Fibroblast of villous mesenchyme (primary cell): Measurements from ENCODE around the gene DOK5. TPM values are rescaled to one million over a fixed set of nuclear protein-coding genes. Genes with fewer than 3 reads are reported as not detected.

ENCODE experiments used
- DNase-seq: peaks from one replicate; pipeline ENCODE4 v3.0.0-alpha.2; 2010; ENCODE audit warnings: low read depth
- H3K4me3 ChIP-seq: 2 replicates; pipeline ENCODE4 v1.5.1; 2011; ENCODE audit warnings: low read depth, mild to moderate bottlenecking, low read length
- CTCF ChIP-seq: IDR thresholded peaks from 2 replicates; pipeline ENCODE4 v1.5.1; 2012; ENCODE audit warnings: low read depth, mild to moderate bottlenecking, low read length; ENCODE audit not compliant: insufficient read depth
- total RNA-seq: library from RNA; depleted of rRNA; stranded (reverse); fragments of >200 nt; gene quantifications from 2 replicates; pipeline ENCODE4 v1.2.3, GENCODE V29; 2012

DOK5 gene
- total RNA-seq, 1 donor, result under 0.01 TPM

GRCh38 chr20:54524849-54525248 is 49.5 kb downstream of the DOK5 start:
- DNase-seq, result no peak
- H3K4me3 ChIP-seq, result no peak overlapping the region
- TF ChIP-seq CTCF, result no peak

GRCh38 chr20:54525916-54526590 is 50.7 kb downstream of the DOK5 start:
- no peak overlapping the region for H3K4me3 ChIP-seq
- DNase-seq, result no peak
- TF ChIP-seq CTCF, result no peak

DNA sequence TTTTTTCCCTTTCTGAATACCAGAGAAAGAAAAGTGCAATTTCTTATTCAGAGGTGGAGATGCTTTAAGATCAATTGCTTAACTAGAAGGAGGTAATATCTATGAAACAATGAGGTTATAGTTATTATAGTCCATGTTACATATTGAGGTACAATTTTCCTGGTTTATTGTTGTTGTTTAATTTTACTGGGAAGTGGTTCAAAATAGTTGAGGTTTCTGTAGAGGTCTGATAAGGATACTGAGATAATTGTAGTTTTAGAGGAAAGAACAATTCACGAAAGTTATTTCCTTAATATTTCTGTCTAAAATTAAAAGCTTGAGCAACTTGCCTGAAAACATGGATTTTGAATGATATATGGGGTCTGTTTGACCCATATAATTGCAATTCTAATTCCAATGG is 51.4 kb downstream of the DOK5 start:
- DNase-seq, result no peak
- no peak overlapping the region for H3K4me3 ChIP-seq
- TF ChIP-seq CTCF, result no peak

GRCh38 chr20:54532573-54532972 is 57.2 kb downstream of the DOK5 start:
- H3K4me3 ChIP-seq, result no peak overlapping the region
- DNase-seq, result no peak
- TF ChIP-seq CTCF, result no peak

DNA sequence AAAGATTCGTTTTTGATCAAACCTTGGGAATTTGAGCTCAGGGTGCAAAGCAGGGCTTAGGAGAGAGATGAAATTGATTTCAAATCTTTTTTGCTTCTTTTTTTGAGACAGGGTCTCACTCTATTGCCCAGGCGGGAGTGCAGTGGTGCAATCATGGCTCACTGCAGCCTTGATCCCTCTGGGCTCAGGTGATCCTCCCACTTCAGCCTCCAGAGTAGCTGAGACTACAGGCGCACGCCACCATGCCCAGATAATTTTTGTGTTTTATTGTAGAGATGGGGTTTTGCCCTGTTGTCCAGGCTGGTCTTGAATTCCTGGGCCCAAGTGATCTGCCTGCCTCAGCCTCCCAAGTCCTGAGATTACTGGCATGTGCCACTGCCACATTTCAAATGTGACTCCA is 58.7 kb downstream of the DOK5 start:
- no peak for TF ChIP-seq CTCF
- DNase-seq, result no peak
- no peak overlapping the region for H3K4me3 ChIP-seq

DNA sequence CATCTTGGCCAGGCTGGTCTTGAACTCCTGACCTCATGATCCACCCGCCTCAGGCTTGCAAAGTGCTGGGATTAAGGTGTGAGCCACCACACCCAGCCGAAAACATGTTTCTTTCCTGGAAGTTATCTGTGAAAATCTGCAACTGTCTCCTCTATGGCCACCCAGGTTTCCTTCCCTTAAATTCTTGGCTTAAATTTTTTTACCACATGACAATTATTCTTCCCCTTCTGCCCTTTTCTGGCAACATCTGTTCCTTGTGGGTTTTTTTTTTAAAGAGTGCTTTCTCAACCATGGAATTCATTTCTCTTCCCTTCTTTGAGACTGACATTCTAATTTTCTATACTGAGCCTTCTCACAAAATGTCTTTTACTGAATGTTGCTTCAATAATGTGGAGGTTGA is 59.6 kb downstream of the DOK5 start:
- DNase-seq, result peak; percentile 4

More for the DNA sequence above, 59.6 kb downstream of the DOK5 start:
- no peak overlapping the region for H3K4me3 ChIP-seq
- no peak for TF ChIP-seq CTCF
